ENCODE results near the gene ZNF528.

The ZNF528 gene

GRCh38 chr19:52398081-52398441, 412 bp downstream of the ZNF528 start:
- no peak for DNase-seq (ENCODE audit: low read depth)
- peak overlapping the region; percentile 71 for H3K4me3 ChIP-seq (ENCODE audit: low read depth, low read length)
- TF ChIP-seq, protein P1, sequence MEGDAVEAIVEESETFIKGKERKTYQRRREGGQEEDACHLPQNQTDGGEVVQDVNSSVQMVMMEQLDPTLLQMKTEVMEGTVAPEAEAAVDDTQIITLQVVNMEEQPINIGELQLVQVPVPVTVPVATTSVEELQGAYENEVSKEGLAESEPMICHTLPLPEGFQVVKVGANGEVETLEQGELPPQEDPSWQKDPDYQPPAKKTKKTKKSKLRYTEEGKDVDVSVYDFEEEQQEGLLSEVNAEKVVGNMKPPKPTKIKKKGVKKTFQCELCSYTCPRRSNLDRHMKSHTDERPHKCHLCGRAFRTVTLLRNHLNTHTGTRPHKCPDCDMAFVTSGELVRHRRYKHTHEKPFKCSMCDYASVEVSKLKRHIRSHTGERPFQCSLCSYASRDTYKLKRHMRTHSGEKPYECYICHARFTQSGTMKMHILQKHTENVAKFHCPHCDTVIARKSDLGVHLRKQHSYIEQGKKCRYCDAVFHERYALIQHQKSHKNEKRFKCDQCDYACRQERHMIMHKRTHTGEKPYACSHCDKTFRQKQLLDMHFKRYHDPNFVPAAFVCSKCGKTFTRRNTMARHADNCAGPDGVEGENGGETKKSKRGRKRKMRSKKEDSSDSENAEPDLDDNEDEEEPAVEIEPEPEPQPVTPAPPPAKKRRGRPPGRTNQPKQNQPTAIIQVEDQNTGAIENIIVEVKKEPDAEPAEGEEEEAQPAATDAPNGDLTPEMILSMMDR (IDR thresholded peaks at IDR 0.05; ENCODE audit: control insufficient read depth, extremely low read depth, insufficient read depth), result 0 out of 2 replicates have a peak, but pooled peaks have one; percentile 8

GRCh38 chr19:52410276-52410675, 12.6 kb downstream of the ZNF528 start:
- DNase-seq (ENCODE audit: low read depth), result no peak
- H3K4me3 ChIP-seq (ENCODE audit: low read depth, low read length), result no peak overlapping the region
- TF ChIP-seq, protein P1 (IDR thresholded peaks at IDR 0.05; ENCODE audit: control insufficient read depth, extremely low read depth, insufficient read depth), result no peak

DNA sequence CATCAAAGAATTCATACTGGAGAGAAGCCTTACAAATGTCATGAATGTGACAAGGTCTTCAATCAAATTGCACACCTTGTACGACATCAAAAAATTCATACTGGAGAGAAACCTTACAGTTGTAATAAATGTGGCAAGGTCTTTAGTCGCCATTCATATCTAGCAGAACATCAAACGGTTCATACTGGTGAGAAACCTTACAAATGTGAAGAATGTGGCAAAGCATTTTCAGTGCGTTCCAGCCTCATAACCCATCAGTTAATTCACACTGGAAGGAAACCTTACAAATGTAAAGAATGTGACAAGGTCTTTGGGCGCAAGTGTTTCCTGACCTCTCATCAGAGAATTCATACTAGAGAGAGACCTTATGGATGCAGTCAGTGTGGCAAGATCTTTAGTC, 18.1 kb downstream of the ZNF528 start:
- TF ChIP-seq, protein P1 (IDR thresholded peaks at IDR 0.05; ENCODE audit: control insufficient read depth, extremely low read depth, insufficient read depth), result no peak
- DNase-seq (ENCODE audit: low read depth), result no peak
- H3K4me3 ChIP-seq (ENCODE audit: low read depth, low read length), result no peak overlapping the region

- no peak within 1 kb of the TSS for H3K4me3 ChIP-seq (ENCODE audit: low read depth, low read length)
- TF ChIP-seq, protein P1 (IDR thresholded peaks at IDR 0.05; ENCODE audit: control insufficient read depth, extremely low read depth, insufficient read depth), result no peak
- no peak for DNase-seq (ENCODE audit: low read depth)
Measured at GRCh38 chr19:52428937-52429336, 31.3 kb downstream of the ZNF528 start, which contains the start of gene ZNF534. Gene ZNF534 (plus strand): TSS chr19:52429148. CDS start chr19:52431475, 2,327 bp downstream.

- no peak for DNase-seq (ENCODE audit: low read depth)
- TF ChIP-seq, protein P1 (IDR thresholded peaks at IDR 0.05; ENCODE audit: control insufficient read depth, extremely low read depth, insufficient read depth), result no peak
- H3K4me3 ChIP-seq (ENCODE audit: low read depth, low read length), result no peak overlapping the region
Measured at GRCh38 chr19:52442179-52442578, 44.5 kb downstream of the ZNF528 start.

GRCh38 chr19:52444506-52444905, 46.9 kb downstream of the ZNF528 start:
- TF ChIP-seq, protein P1 (IDR thresholded peaks at IDR 0.05; ENCODE audit: control insufficient read depth, extremely low read depth, insufficient read depth), result no peak
- no peak overlapping the region for H3K4me3 ChIP-seq (ENCODE audit: low read depth, low read length)
- no peak for DNase-seq (ENCODE audit: low read depth)

GRCh38 chr19:52451241-52451640, 53.6 kb downstream of the ZNF528 start:
- TF ChIP-seq, protein P1 (IDR thresholded peaks at IDR 0.05; ENCODE audit: control insufficient read depth, extremely low read depth, insufficient read depth), result no peak

More at GRCh38 chr19:52451241-52451640, 53.6 kb downstream of the ZNF528 start:
- H3K4me3 ChIP-seq (ENCODE audit: low read depth, low read length), result no peak overlapping the region
- no peak for DNase-seq (ENCODE audit: low read depth)
